ENCODE data around the gene DHX35. TPM values are rescaled to one million over a fixed set of nuclear protein-coding genes. Genes with fewer than 3 reads are reported as not detected.

The DHX35 gene
- total and polyA plus RNA-seq, 2 of the 13 experiments (the other 11 are each of a cell fraction or from before 2014, with no cell fraction given): 25.8 to 28.7 TPM

GRCh38 chr20:38918172-38918571, 44.0 kb upstream of the DHX35 start (continued):
- TF ChIP-seq ZNF605 (CRISPR knock-in tag; IDR thresholded peaks at IDR 0.05): peak; percentile 22; the same call in 1 of the 2 replicates

- in situ Hi-C loops (cut with HindIII; ENCODE audit: extremely low pct_ligation_motif_present, low pct_unique_long_range_greater_than_20kb) (loop anchor here (5.0 kb wide), 1 partner anchor 128 kb away; no protein-coding TSS in a partner anchor), intact Hi-C loops (cut with micrococcal nuclease; ENCODE audit: unreplicated experiment) (no loop called here)
- FAIRE-seq (no peak), ATAC-seq (no peak), DNase-seq (ENCODE audit: low spot score) (no peak)
- no TSS peak for BruUV-seq (replicated peaks)
- ChIA-PET POLR2A (interaction anchor here (2.5 kb wide), 1 partner anchor 42 kb away, joined by 8 read pairs; the partner anchor contains the start of gene DHX35), CTCF (ENCODE audit: low intra/inter-chr PET ratio, low total read pairs) (no interaction called here)
- 83% methylated on average over 7 of the region's 7 CpGs for WGBS (ENCODE audit: low lambda C conversion rate)
- TF ChIP-seq MAFK (conservative IDR thresholded peaks at IDR 0.05 in 1 of 2, IDR thresholded peaks at IDR 0.05 in 1 of 2; ENCODE audit: low read length in 2 of 2) (peak in 1 of 2 experiments; percentile 16; a peak in 1 of 4 replicates), HOXD1 (CRISPR knock-in tag; IDR thresholded peaks at IDR 0.05) (no peak)
- no peak overlapping the region for H3K4me3 ChIP-seq (replicated peaks in 1 of 3; ENCODE audit: insufficient read depth in 1 of 3, low read depth in 2 of 3, low read length in 3 of 3)
- no peaks in the 10 kb centered on the region for H4K20me1 ChIP-seq (ENCODE audit: insufficient read depth, low read length)
- no peak overlapping the region for H2AFZ ChIP-seq (ENCODE audit: low read length)
- no peaks in the 10 kb centered on the region for H3K9me3 ChIP-seq (ENCODE audit: low read length)
- no peak overlapping the region for H3K4me2 ChIP-seq (ENCODE audit: low read depth, low read length)
- no peak overlapping the region for H3K27ac ChIP-seq (ENCODE audit: extremely low read length, insufficient read depth, low read length)
- H3K79me2 ChIP-seq (ENCODE audit: insufficient read depth, low read length): no peaks in the 10 kb centered on the region
- H3K36me3 ChIP-seq (replicated peaks in 1 of 2; ENCODE audit: control insufficient read depth in 1 of 2, insufficient read depth in 2 of 2, low read length in 2 of 2): no peaks in the 10 kb centered on the region
- H3K27me3 ChIP-seq (ENCODE audit: control insufficient read depth in 1 of 2, insufficient read depth in 2 of 2, low read length in 2 of 2): peaks cover 7 to 23% of the 10 kb centered on the region in 2 experiments; a peak in 4 of 5 replicates
- no peak overlapping the region for H3K9ac ChIP-seq (ENCODE audit: insufficient read depth, low read depth, low read length)
- peaks cover 43% of the 10 kb centered on the region for H3K4me1 ChIP-seq (ENCODE audit: insufficient read depth, low read length)
Observed at GRCh38 chr20:38919683-38920082, 42.5 kb upstream of the DHX35 start.

GRCh38 chr20:38920411-38920810, 41.7 kb upstream of the DHX35 start:
- Histone ChIP-seq H3K79me2 (ENCODE audit: insufficient read depth, low read length) (no peaks in the 10 kb centered on the region), H3K36me3 (replicated peaks in 1 of 2; ENCODE audit: control insufficient read depth in 1 of 2, insufficient read depth in 2 of 2, low read length in 2 of 2) (no peaks in the 10 kb centered on the region), H3K4me1 (ENCODE audit: insufficient read depth, low read length) (peaks cover 43% of the 10 kb centered on the region), H3K9ac (ENCODE audit: insufficient read depth, low read depth, low read length) (no peak overlapping the region), H2AFZ (ENCODE audit: low read length) (no peak overlapping the region), H3K4me2 (ENCODE audit: low read depth, low read length) (no peak overlapping the region), H3K4me3 (replicated peaks in 1 of 3; ENCODE audit: insufficient read depth in 1 of 3, low read depth in 2 of 3, low read length in 3 of 3) (no peak overlapping the region), H3K9me3 (ENCODE audit: low read length) (no peaks in the 10 kb centered on the region), H3K27ac (ENCODE audit: extremely low read length, insufficient read depth, low read length) (no peak overlapping the region), H4K20me1 (ENCODE audit: insufficient read depth, low read length) (no peaks in the 10 kb centered on the region), H3K27me3 (ENCODE audit: control insufficient read depth in 1 of 2, insufficient read depth in 2 of 2, low read length in 2 of 2) (peaks cover 7 to 23% of the 10 kb centered on the region in 2 experiments; a peak in 4 of 5 replicates)
- ATAC-seq (no peak), DNase-seq (ENCODE audit: low spot score) (no peak), FAIRE-seq (no peak)
- 14% methylated on average over 3 of the region's 3 CpGs for WGBS (ENCODE audit: low lambda C conversion rate)
- CTCF ChIA-PET (ENCODE audit: low intra/inter-chr PET ratio, low total read pairs): no interaction called here
- intact Hi-C loops (cut with micrococcal nuclease; ENCODE audit: unreplicated experiment) (no loop called here), in situ Hi-C loops (cut with HindIII; ENCODE audit: extremely low pct_ligation_motif_present, low pct_unique_long_range_greater_than_20kb) (loop anchor here (5.0 kb wide), 1 partner anchor 127 kb away; no protein-coding TSS in a partner anchor)
- BruUV-seq (replicated peaks): no TSS peak
- POLR2A ChIA-PET: interaction anchor here (2.5 kb wide), 1 partner anchor 41 kb away, joined by 8 read pairs; the partner anchor contains the start of gene DHX35
- no peak for TF ChIP-seq ISX (CRISPR knock-in tag; conservative IDR thresholded peaks at IDR 0.05)
- no peak for TF ChIP-seq FOXA1 (IDR thresholded peaks at IDR 0.05)
- no peak for TF ChIP-seq FOXA1 (CRISPR knock-in tag; IDR thresholded peaks at IDR 0.05)
- TF ChIP-seq ZNF24 (IDR thresholded peaks at IDR 0.05): no peak
- TF ChIP-seq ZNF570 (CRISPR knock-in tag; IDR thresholded peaks at IDR 0.05; ENCODE audit: borderline replicate concordance): no peak
- TF ChIP-seq AKNA (CRISPR knock-in tag; IDR thresholded peaks at IDR 0.05; ENCODE audit: borderline replicate concordance): no peak
- TF ChIP-seq ZZZ3 (CRISPR knock-in tag; IDR thresholded peaks at IDR 0.05; ENCODE audit: borderline replicate concordance): no peak
- TF ChIP-seq SNAPC5 (CRISPR knock-in tag; IDR thresholded peaks at IDR 0.05; ENCODE audit: borderline replicate concordance): no peak

Data from HepG2 (cell line).